ENCODE measurements around the gene C16orf74.

GRCh38 chr16:85774811-85775210, 23.9 kb upstream of the C16orf74 start:
- no peak for TF ChIP-seq EZH2 (IDR thresholded peaks at IDR 0.05; ENCODE audit: insufficient read depth, poor library complexity, severe bottlenecking)
- TF ChIP-seq EZH2phosphoT487 (IDR thresholded peaks at IDR 0.05; ENCODE audit: insufficient read depth, low read depth): no peak

All from GM23248 (cell line).